Left forelimb (tissue), 1 donor: ENCODE measurements around the gene CCDC106.

Experiments
- DNase-seq: peaks from one replicate; pipeline ENCODE4 v3.0.0-alpha.2; 2018; ENCODE audit warnings: low spot score

Gene CCDC106

DNA sequence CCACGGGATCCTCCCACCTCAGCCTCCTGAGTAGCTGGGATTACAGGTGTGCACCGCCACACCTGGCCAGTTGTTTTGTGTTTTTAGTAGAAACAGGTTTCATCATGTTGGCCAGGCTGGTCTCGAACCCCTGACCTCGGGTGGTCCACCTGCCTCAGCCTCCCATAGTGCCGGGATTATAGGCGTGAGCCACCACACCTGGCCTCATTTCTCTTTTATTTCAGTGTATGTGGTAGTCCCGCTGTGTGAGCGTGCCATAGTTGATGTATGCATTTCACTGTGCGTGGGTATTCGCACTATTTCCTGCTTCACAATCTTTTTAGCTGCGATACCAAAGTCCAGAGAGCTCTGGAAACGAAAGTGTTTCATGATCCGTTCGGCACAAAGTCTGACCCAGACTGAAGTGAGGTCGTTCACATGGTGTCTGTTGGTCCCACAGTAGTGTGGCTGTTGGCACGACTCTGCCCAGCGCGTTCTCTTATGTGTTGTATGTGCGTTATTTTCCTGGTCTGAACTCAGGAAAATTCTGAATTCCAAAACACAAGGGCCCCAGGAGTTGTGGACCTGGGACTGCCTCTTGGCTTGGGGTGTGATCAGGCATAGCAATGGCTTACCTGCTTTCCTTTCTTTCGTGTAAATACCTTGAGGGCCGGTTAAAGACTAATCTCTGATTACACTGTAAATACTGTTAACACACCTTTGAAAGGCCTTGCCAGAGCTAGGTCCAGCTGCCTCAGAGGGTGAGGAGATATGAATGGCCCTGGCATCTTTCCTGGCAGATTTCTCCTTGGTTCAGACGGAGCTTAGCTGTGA is 35.6 kb downstream of the CCDC106 start:
- no peak for DNase-seq

DNA sequence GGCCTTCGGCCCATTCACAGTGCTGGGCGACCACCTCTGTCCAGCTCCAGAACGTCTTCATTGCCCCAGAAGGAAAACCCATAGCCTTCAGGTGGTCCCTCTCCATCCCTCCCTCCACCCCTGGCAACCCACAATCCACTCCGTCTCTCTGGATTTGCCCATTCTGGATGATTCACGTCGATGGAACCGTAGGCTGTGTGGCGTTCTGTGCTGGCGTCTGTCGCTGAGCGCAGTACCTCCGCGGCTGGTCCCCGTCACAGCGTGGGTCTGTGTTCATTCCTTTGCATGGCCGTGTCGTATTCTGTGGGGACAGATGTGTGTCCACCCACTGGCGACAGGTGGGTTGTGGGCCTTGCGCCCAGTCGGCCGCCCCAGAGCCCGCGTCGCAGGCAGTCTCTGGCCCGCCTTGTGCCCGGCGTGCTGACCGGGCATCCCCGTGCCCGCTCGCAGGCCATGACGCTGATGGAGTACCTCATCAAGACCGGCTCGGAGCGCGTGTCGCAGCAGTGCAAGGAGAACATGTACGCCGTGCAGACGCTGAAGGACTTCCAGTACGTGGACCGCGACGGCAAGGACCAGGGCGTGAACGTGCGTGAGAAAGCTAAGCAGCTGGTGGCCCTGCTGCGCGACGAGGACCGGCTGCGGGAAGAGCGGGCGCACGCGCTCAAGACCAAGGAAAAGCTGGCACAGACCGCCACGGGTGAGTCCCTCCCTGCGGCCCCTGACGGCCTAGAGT is 37.1 kb downstream of the CCDC106 start:
- DNase-seq, result no peak

DNA sequence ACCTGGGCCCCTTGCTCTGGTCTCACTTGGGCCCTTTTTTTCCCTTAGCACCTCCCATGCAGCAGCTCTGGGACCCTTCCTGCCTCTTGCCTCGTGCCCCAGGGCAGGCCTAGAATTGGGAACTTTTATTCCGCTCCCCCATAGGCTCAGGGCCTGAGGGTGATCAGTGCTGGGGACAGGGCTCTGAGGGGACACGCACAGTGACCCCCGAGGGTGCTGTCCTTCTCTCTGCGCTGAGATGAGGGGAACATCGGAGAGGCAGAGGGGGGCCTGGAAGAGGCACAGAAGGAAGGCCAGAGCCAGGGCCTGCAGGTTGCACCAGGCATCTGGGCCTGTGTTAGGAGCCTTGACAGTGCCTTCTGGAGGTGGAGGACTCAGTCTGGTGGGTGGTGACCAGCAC is 37.8 kb downstream of the CCDC106 start:
- DNase-seq, result no peak

DNA sequence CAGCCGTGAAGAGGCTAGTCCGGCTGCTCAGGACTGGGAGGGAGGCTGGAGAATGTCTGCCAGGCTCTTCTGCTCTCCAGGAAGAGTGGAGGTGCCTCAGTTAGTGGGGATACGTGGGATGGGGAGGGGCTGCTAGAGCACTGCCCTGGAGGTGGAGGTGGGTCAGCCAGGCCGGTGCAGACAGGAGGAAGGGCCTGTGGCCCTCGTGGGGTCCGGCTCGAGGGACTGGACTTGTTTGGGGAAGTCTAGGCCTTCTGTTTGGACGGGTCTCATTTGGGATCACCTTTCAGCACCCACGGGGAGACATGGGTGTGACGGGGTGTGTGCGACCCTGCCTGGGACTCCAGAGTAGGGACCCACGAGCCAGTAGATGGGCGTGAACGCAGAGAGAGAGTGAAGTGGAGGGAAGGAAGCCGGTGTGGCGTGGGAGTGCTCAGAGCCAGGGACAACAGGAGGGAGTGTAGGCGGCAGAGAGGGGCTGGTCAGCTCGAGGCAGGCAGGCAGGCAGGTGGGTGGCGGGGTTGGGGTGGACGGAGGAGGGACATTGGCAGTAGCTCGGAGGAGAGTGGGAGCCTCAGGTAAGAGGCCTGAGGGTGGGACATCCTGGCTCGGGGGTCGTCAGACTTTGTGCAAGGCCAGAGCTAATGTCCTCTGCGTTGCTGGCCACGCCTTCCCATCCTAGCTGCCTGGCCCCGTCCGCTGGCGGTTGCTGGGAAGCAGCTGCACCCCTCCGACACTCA is 38.5 kb downstream of the CCDC106 start:
- no peak for DNase-seq

DNA sequence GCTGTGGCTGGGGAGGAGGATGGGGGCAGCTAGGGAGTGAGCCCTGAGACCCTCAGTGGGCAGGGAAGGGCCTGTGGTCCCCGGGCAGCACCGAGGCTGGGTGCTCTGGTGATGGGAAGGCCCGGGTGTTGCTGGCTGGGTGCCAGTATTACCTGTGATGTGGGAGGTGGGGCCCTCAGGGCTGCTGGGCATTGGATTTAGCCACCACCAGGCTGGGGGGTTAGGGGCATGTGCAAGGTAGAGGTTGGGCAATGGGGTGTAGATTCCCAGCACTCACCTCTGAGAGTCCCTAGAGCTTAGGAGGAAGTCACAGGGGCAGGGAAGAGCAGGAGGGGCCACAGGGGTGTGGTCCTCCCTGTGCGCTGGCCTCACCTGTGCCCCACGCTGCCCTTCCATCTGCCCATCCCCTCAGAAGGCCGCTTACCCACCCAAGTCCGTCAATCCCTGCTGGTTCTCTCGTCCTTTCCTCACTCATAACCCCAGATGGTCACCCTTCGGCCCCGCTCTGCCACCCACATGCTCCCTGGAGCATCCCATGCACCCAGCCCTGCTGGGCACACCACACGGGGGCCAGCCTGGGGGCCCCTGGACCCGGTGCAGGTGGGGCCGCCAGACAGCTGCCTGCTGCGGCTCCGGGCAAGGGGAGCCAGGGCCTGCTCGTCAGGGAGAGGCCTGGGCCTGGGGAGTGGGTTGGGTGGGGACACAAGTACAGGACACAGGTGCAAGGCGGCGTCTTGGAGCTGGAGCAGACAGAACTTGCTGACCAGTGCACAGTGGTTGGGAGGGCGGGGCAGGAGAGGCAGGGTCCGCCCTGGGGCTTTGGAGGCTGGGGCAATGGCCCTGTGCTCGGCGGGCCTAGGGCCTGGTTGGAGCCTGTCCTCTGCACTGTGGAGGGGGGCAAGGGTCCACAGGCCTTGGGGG is 39.5 kb downstream of the CCDC106 start:
- no peak for DNase-seq

DNA sequence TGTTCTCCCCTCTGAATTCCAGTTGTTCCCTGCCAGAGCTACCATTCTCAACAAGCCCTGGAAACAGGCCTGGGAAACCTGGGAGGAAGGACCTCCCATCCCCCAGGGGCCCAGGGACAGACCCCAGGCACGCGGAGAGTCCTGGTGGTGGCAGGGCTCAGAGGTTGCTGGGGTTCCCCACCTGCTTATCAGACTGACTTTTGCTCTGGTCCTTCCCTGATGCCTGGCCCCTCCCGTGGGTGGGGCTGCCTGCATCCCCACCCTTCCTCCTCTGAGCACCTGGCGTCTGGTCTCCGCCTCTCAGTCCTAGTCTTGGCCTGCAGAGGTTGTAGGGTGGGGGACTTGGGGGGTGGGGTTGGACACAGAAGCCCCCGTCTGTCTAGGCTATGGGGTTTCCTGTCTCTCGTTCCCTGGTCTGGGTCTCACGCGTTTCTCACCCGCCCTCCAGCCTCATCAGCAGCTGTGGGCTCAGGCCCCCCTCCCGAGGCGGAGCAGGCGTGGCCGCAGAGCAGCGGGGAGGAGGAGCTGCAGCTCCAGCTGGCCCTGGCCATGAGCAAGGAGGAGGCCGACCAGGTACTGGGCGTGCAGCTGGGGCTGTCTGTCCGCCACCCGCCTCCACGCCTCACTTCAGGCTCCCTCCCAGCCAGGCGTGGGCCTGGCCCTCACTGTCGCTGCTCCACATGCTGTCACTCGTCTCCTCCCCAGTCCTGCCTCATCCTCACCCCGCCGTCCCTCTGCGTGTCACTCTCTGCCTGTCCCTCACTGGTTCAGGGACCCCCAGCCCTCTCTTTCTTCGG is 40.6 kb downstream of the CCDC106 start:
- no peak for DNase-seq

DNA sequence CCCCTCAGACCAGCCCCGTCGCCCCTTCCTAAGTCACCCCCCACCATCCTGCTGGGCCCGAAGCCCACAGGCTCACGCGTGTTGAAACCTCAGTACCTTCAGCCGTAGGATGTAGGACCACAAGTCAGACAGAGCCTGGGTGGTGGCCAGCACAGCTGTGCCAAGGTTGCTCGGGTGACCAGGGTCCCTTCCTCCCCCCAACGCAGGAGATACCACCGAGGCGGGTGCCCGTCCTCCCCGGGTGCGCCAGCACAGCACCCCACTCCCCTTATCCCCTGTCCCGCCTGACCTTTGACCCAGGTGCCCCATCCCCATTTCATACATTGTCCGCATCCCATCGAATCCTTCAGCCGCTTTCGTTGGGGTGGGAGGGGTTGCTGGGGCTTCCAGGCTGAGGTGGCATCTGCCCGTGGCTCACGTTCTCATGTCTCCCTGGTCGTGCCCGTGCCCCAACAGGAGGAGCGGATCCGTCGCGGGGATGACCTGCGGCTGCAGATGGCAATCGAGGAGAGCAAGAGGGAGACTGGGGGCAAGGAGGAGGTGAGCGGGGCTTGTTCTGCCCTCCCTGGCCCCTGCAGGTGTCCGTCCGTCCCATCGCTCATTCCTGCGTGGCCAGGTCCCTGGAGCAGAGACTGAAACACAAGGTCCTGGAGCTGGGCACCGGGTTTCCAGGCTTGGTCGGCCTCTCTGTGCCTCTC is 41.5 kb downstream of the CCDC106 start:
- no peak for DNase-seq

DNA sequence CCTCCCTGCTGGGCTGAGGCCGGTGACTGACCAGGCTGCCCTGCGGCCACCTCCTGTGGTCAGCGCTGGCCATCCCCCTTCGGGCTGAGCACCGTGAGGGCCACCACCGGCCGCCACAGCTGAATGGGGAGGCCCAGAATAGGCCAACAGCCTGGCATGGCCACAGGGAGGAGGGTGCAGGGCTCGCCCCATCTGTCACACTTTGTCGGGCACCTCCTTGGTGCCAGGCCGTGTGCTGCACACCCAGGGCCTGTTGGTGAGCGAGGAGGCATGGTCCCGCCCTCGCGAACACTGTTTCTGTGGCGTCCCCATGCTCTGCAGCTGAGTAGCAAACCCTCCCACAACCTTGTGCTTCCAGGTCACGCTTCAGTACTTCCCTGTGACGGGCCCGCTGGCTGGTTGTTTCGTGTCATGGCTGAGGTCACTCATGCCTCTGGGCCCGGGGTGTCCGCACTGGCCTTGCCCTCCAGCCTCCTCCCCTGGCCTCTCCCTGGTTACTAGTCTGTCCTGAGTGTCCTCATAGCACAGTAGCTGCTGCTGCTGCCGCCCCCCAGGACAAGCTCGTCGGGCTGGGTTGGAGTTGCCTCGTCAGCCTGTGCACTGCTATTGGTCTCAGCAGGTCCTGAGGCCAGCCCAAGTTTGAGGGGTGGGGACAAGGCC is 42.2 kb downstream of the CCDC106 start:
- DNase-seq, result no peak

DNA sequence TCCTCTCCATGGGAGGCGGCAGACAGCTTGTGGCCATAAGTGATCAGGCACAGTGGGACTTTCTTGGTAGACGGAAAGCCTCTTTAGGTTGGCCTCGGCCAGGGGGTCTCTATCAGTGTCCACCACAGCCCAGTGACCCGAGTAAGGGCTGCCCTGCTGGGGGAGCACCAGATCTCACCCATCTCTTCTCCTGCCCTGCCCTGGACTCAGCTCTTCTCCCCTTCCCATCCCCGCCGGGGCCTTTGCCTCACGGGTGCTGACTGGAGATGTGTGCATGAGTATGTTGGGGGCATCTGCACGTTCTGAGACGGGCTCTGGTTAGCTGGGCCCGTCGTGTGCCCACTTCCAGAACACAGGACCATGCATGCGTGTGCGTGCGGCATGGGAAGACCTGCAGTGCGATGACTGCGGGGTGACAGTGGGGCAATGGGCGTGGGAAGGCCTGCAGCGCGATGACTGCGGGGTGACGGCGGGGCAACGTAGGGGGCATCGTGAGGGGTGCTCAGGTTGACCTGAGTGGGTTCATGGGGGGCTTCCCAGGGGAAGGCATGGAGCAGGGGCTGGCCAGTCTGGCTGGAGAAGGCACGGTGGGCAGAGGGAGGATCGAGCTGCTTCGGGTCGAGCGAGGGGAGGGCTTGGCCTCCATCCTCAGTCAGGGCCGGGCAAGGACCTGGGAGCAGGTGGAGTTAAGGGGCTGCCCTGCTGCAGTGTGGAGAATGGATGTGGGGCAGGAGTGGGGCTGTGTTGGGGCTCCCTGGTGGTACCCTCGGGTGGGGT is 42.9 kb downstream of the CCDC106 start:
- no peak for DNase-seq

DNA sequence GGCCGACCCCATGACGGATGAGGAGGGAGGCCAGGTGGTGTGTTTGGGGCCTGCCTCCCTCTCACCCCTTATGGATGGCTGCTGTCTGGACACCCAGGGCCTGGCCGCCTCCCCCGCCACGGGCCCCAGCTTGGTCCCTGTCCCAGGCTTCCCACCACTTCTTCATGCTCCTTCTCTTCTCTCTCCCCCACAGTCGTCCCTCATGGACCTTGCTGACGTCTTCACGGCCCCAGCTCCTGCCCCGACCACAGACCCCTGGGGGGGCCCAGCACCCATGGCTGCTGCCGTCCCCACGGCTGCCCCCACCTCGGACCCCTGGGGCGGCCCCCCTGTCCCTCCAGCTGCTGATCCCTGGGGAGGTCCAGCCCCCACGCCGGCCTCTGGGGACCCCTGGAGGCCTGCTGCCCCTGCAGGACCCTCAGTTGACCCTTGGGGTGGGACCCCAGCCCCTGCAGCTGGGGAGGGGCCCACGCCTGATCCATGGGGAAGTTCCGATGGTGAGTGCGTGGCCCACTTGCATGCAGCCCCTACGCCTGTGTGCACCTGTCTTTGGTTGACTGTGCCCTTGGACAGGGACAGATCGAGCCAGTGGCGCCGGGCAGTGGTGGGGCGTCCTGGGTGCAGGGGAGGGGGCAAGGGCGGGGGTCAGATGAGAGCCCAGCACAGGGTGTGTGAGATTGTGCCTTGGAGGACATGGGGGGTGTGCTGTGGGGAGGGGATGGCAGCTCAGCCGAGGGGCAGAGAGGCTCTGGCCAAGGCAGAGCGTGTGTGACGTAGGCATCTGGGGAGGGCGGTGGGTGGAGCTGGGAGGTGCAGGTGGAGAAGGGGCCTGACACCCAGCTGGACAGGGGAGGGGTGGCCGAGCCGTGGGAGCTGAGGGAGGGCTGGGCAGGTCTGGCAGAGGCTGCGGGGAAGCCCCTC is 43.8 kb downstream of the CCDC106 start:
- no peak for DNase-seq

DNA sequence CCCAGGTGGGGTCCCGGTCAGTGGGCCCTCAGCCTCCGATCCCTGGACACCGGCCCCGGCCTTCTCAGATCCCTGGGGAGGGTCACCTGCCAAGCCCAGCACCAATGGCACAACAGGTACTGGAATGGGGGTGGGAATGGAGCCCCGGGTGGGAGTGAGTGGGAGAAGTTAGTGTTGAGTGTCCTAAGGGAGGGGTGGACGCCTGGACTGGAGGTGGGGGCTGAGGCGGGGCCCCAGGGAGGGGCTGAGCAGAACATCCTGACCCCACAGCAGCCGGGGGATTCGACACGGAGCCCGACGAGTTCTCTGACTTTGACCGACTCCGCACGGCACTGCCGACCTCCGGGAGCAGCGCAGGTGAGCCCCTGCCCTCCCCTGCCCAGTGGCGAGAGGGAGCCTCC is 44.7 kb downstream of the CCDC106 start:
- DNase-seq, result no peak

DNA sequence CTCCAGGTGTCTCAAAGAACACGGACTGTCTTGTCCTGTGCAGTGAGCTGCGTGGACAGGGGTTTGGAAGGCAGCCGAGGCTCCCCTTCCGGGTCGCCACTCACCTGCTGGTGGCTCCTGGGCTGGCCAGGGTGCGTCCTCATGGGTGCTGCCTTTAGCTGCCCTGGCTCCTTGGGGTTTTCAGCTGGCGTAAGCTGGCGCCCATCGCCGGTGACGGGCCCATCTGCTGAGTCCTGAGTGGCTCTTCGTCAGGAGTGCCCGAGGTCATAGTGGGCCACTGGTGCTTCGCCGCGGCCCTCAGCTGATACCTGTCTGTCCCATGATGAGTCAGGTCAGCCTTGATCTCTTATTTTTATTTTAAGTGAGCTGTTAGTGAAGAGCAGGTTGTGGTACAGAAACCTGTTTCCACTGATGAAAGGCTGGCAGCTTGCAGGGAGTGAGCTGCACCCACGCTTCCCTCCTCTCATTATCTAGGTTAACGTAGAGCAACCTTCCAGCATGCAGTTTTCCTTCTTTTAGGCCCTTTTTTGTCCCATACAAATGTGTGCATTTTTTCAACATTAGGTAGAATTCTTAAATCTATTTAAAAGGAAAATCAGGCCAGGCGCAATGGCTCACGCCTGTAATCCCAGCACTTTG is 45.4 kb downstream of the CCDC106 start:
- DNase-seq, result no peak

DNA sequence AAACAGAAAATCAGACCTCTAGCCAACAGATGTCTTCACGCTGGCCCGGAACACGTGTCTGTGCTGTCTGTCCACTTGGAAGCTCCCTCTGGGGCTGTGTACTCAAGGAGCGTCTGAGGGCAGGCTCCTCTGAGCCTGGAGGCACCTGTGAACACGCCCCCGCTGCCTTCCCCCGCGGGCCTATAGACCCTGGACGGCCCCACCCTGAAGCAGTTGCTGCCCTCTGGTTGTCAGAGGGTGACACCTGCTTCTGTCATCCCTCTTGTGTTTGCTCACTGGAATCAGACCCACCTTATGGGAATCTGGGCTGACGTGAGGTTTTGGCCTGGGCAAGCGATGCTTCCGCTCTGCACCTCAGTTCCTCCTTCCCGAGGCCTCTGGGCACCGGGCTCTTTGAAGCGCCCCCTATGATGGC is 46.2 kb downstream of the CCDC106 start:
- no peak for DNase-seq

DNA sequence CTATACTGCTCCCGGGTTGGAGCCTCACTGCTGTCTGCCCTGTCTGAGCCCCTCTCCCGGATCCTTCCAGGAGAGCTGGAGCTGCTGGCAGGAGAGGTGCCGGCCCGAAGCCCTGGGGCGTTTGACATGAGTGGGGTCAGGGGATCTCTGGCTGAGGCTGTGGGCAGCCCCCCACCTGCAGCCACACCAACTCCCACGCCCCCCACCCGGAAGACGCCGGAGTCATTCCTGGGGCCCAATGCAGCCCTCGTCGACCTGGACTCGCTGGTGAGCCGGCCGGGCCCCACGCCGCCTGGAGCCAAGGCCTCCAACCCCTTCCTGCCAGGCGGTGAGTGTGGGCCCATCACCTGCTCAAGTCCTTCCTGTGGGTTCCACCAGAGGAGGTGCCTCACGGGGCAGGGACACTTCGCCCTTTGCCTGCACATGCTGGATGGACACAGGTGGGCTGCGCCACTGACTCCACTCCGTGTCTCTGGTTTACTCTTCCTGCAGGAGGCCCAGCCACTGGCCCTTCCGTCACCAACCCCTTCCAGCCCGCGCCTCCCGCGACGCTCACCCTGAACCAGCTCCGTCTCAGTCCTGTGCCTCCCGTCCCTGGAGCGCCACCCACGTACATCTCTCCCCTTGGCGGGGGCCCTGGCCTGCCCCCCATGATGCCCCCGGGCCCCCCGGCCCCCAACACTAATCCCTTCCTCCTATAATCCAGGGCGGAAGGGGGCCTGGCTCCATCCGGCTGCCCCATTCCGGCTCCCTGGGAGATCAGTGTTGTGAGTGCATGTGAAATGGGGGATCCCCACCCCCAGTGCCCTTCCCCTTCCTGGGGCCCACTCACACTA is 46.9 kb downstream of the CCDC106 start:
- no peak for DNase-seq

DNA sequence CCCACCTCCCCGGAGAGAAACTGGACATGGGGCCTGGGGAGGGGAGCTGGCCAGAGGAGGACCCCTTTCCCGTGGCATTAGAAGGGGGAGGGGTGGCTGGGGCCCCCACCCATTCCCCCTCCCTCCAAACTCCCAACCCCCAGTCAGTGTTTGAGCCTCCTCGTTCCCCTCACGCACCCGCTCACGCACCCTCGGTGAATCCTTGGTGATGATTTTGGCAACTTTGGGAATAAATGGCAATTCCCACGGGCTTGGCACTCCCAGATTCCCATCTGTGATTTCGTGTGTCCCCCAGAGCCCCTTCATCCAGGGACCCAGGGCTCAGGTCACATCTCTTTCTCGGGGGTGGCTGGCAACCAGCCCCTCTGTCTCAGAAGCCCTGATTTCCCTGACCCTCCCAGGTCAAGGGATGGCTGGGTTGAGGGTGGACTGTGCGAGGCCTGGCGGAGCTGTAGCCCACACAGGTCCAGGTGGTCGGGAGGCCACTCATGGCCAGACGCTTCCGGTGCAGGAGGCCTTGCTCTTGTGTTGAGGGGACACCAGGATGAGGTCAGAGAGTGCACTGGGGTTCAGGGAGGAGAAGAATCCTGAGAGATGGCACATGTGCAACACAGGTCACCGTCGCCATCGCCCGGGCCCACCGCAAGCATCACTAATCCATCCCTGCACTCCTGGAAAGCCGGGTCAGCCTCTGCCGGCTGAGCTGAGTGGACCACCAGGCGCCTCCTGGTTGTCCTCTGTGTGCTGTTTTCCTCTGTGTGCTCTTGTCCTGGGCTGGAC is 47.7 kb downstream of the CCDC106 start:
- DNase-seq, result peak; percentile 42
